HEK293T (cell line): ENCODE results near the gene CPAMD8.

Experiments used
- ARNT ChIP-seq: fragments of 450-650 bp; IDR thresholded peaks from 2 replicates; pipeline ENCODE4 v1.6.1; 2017; ENCODE audit warnings: mild to moderate bottlenecking
- CTBP1 ChIP-seq: fragments of 450-650 bp; IDR thresholded peaks from 2 replicates; pipeline ENCODE4 v1.6.1; 2016; ENCODE audit warnings: borderline replicate concordance
- ELF4 ChIP-seq: fragments of 450-650 bp; IDR thresholded peaks from 2 replicates; pipeline ENCODE4 v1.6.1; 2017; ENCODE audit warnings: antibody characterized with exemption
- FOXK2 ChIP-seq: fragments of 450-650 bp; IDR thresholded peaks from 2 replicates; pipeline ENCODE4 v1.6.1; 2016; ENCODE audit warnings: mild to moderate bottlenecking
- FOXM1 ChIP-seq: fragments of 450-650 bp; IDR thresholded peaks from 2 replicates; pipeline ENCODE4 v1.6.1; 2017; ENCODE audit warnings: mild to moderate bottlenecking, borderline replicate concordance
- HDGF ChIP-seq: fragments of 450-650 bp; IDR thresholded peaks from 2 replicates; pipeline ENCODE4 v1.6.1; 2017; ENCODE audit warnings: antibody characterized with exemption, borderline replicate concordance
- PKNOX1 ChIP-seq: fragments of 450-650 bp; IDR thresholded peaks from 2 replicates; pipeline ENCODE4 v1.6.1; 2016
- SP1 ChIP-seq: fragments of 450-650 bp; IDR thresholded peaks from 2 replicates; pipeline ENCODE4 v1.6.1; 2017

- TF ChIP-seq ELF4 (no peak), FOXK2 (no peak), ARNT (no peak), SP1 (no peak), FOXM1 (no peak), PKNOX1 (no peak), CTBP1 (no peak), HDGF (no peak)
Measured at GRCh38 chr19:16998635-16999194, 27.9 kb downstream of the CPAMD8 start.
